Endodermal cell (in vitro differentiated cells): ENCODE measurements around the gene PKM. TPM values are rescaled to one million over a fixed set of nuclear protein-coding genes. Genes with fewer than 3 reads are reported as not detected.
A peak's percentile ranks its signal among the peaks of the same experiment; 100 is the strongest.

ENCODE experiments used
- DNase-seq: peaks from one replicate; pipeline ENCODE4 v3.0.0-alpha.2; 2017
- H3K27ac ChIP-seq: 2 replicates; pipeline ENCODE4 v1.5.1; 2013; ENCODE audit warnings: mild to moderate bottlenecking, low read depth, low read length, moderate library complexity
- H3K27me3 ChIP-seq: 2 replicates; pipeline ENCODE4 v1.6.1; 2013; ENCODE audit warnings: mild to moderate bottlenecking, low read length, moderate library complexity; ENCODE audit not compliant: insufficient read depth, control insufficient read depth, poor library complexity, severe bottlenecking
- H3K36me3 ChIP-seq: 2 replicates; pipeline ENCODE4 v1.7.0; 2013; ENCODE audit warnings: mild to moderate bottlenecking, low read length, moderate library complexity; ENCODE audit not compliant: control insufficient read depth, insufficient read depth
- H3K4me1 ChIP-seq: one replicate; pipeline ENCODE4 v1.7.0; 2013; ENCODE audit warnings: low read length; ENCODE audit not compliant: control insufficient read depth, insufficient read depth
- H3K4me3 ChIP-seq: 2 replicates; pipeline ENCODE4 v1.5.1; 2013; ENCODE audit warnings: mild to moderate bottlenecking, low read length, moderate library complexity
- H3K9ac ChIP-seq: 2 replicates; pipeline ENCODE4 v1.6.1; 2013; ENCODE audit warnings: mild to moderate bottlenecking, low read length, moderate library complexity; ENCODE audit not compliant: poor library complexity, severe bottlenecking; ENCODE audit errors: extremely low read depth
- H3K9me3 ChIP-seq: 2 replicates; pipeline ENCODE4 v1.6.1; 2013; ENCODE audit warnings: mild to moderate bottlenecking, low read length, moderate library complexity; ENCODE audit not compliant: control insufficient read depth
- H3K27ac Mint-ChIP-seq: 2 replicates; pipeline ENCODE4 v1.8.0; 2020; ENCODE audit warnings: mixed read lengths
- H3K27me3 Mint-ChIP-seq: 2 replicates; pipeline ENCODE4 v1.8.0; 2021; ENCODE audit warnings: mild to moderate bottlenecking, mixed read lengths; ENCODE audit not compliant: insufficient read depth
- H3K36me3 Mint-ChIP-seq: 2 replicates; pipeline ENCODE4 v1.8.0; 2020; ENCODE audit warnings: low read depth, mixed read lengths
- H3K4me1 Mint-ChIP-seq: 2 replicates; pipeline ENCODE4 v1.8.0; 2020; ENCODE audit warnings: mixed read lengths
- H3K4me3 Mint-ChIP-seq: 2 replicates; pipeline ENCODE4 v1.8.0; 2020; ENCODE audit warnings: mild to moderate bottlenecking, moderate library complexity, mixed read lengths
- H3K9me3 Mint-ChIP-seq: 2 replicates; pipeline ENCODE4 v1.8.0; 2020; ENCODE audit warnings: mild to moderate bottlenecking, mixed read lengths
- WGBS, 2 experiments: methylation state at CpG; one replicate each; pipeline versions ENCODE4 v1.1.5 to v1.1.7; 2013; ENCODE audit warnings: missing lambda C conversion rate in 2 of 2, mixed read lengths in 1 of 2; ENCODE audit not compliant: insufficient coverage in 1 of 2, insufficient read length in 1 of 2; 5-methylcytosine and 5-hydroxymethylcytosine counted together
- total RNA-seq, 2 donors: library from RNA; stranded (reverse); fragmentation: NEBNext Ultra II Directional in 1 of 2; extraction: Animal tissue kit (Norgen Biotek cat#: 25700) in 1 of 2; gene quantifications; 2 replicates in 1 of 2; 3 replicates in 1 of 2; pipeline ENCODE4 v1.2.1, GENCODE V29; 2021
- TF ChIP-seq, protein P1 (sequence below): fragments of 200-600 bp; sonication (generic); conservative IDR thresholded peaks from 2 replicates; pipeline ENCODE4 v1.5.0; 2021; ENCODE audit warnings: antibody characterized with exemption, mild to moderate bottlenecking

Gene PKM
- total RNA-seq, 2 donors from 2014 or later, result 2,197 to 2,355 TPM

- no peak overlapping the region for H3K4me3 ChIP-seq
- WGBS, 2 experiments, result 97 to 100% methylated on average over 2 of the region's 2 CpGs
- no peaks in the 10 kb centered on the region for H3K27me3 ChIP-seq
- peak; percentile 14 for DNase-seq
- no peaks in the 10 kb centered on the region for H3K4me1 ChIP-seq
- no peaks in the 10 kb centered on the region for H3K27me3 Mint-ChIP-seq
- no peaks in the 10 kb centered on the region for H3K9me3 ChIP-seq
- no peaks in the 10 kb centered on the region for H3K9me3 Mint-ChIP-seq
- H3K36me3 ChIP-seq, result peaks cover 98% of the 10 kb centered on the region
- peaks cover 96% of the 10 kb centered on the region for H3K36me3 Mint-ChIP-seq
- H3K4me1 Mint-ChIP-seq, result no peaks in the 10 kb centered on the region
- no peak overlapping the region for H3K27ac ChIP-seq
- no peak overlapping the region for H3K4me3 Mint-ChIP-seq
- no peak overlapping the region for H3K9ac ChIP-seq
- no peak overlapping the region for H3K27ac Mint-ChIP-seq
- TF ChIP-seq, protein P1, sequence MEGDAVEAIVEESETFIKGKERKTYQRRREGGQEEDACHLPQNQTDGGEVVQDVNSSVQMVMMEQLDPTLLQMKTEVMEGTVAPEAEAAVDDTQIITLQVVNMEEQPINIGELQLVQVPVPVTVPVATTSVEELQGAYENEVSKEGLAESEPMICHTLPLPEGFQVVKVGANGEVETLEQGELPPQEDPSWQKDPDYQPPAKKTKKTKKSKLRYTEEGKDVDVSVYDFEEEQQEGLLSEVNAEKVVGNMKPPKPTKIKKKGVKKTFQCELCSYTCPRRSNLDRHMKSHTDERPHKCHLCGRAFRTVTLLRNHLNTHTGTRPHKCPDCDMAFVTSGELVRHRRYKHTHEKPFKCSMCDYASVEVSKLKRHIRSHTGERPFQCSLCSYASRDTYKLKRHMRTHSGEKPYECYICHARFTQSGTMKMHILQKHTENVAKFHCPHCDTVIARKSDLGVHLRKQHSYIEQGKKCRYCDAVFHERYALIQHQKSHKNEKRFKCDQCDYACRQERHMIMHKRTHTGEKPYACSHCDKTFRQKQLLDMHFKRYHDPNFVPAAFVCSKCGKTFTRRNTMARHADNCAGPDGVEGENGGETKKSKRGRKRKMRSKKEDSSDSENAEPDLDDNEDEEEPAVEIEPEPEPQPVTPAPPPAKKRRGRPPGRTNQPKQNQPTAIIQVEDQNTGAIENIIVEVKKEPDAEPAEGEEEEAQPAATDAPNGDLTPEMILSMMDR, result no peak
These were observed 25.7 kb downstream of the PKM start for GRCh38 chr15:72205273-72205672.

- Histone ChIP-seq H3K27me3 (no peaks in the 10 kb centered on the region), H3K9ac (no peak overlapping the region), H3K9me3 (no peaks in the 10 kb centered on the region), H3K4me1 (no peaks in the 10 kb centered on the region), H3K4me3 (no peak overlapping the region), H3K27ac (no peak overlapping the region), H3K36me3 (peaks cover 99% of the 10 kb centered on the region)
- WGBS, 2 experiments, result 93 to 100% methylated on average over 4 to 5 of the region's 5 CpGs
- Mint-ChIP-seq H3K4me1 (no peaks in the 10 kb centered on the region), H3K36me3 (peaks cover 96% of the 10 kb centered on the region), H3K27me3 (no peaks in the 10 kb centered on the region), H3K27ac (no peak overlapping the region), H3K4me3 (no peak overlapping the region), H3K9me3 (no peaks in the 10 kb centered on the region)
- DNase-seq, result peak; percentile 37
- TF ChIP-seq, protein P1, result no peak
These were observed 27.5 kb downstream of the PKM start for GRCh38 chr15:72203507-72203837.

DNA sequence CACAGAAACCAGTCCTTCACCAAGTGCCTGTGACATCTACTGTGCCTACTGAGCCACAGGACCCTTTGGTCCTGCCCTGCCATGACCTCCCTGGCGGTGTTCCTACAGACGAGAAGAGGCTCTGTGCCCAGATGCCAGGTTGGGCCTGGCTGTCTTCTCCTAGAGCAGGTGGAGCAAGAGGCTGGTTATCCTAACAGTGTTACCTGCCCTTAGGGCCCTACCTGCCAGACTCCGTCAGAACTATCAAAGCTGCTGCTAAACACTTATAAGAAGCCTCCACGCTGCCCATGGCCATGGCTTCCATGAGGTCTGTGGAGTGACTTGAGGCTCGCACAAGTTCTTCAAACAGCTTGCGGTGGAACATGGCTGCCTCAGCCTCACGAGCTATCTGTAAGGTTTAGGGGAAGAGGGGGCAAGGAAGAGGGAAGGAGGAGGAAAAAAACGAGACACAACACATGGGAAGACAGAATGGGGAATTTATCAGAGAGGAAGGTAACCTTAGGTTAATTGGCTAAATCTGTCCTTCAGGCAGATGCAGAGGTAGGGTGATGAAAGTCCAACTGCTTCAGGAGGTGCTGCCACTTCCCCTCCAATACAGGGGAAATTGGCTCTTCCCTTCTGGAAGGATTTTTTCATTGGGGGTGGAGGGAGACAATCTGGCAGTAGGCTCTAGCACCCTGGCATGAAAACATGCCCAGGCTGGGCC lies 28.0 kb downstream of the PKM start:
- Histone ChIP-seq H3K27me3 (no peaks in the 10 kb centered on the region), H3K4me1 (no peaks in the 10 kb centered on the region), H3K27ac (peak overlapping the region; percentile 42), H3K4me3 (no peak overlapping the region), H3K9ac (no peak overlapping the region), H3K36me3 (peaks cover 97% of the 10 kb centered on the region), H3K9me3 (no peaks in the 10 kb centered on the region)
- Mint-ChIP-seq H3K4me3 (no peak overlapping the region), H3K4me1 (peaks cover 2% of the 10 kb centered on the region), H3K27ac (peak overlapping the region; percentile 31), H3K9me3 (no peaks in the 10 kb centered on the region), H3K36me3 (peaks cover 92% of the 10 kb centered on the region), H3K27me3 (no peaks in the 10 kb centered on the region)
- 93 to 94% methylated on average over 8 of the region's 8 CpGs for WGBS, 2 experiments
- TF ChIP-seq, protein P1, result no peak
- DNase-seq, result peak; percentile 20
